A673 (cell line): Measurements from ENCODE around the gene RIT1.

Experiments used
- EZH2 ChIP-seq: fragments of 200-600 bp; sonication (generic); IDR thresholded peaks from 2 replicates; pipeline ENCODE4 v1.6.1; 2017; ENCODE audit warnings: borderline replicate concordance, low read depth, mild to moderate bottlenecking, mixed read lengths, antibody characterized with exemption, low read length; ENCODE audit not compliant: poor library complexity, severe bottlenecking
- TF ChIP-seq, protein P1 (sequence below): fragments of 300-800, 200-600 bp; sonication (generic); conservative IDR thresholded peaks from 2 replicates; pipeline ENCODE4 v1.5.1; 2017; ENCODE audit warnings: low read depth, mild to moderate bottlenecking, antibody characterized with exemption, low read length, moderate library complexity, mixed read lengths

DNA sequence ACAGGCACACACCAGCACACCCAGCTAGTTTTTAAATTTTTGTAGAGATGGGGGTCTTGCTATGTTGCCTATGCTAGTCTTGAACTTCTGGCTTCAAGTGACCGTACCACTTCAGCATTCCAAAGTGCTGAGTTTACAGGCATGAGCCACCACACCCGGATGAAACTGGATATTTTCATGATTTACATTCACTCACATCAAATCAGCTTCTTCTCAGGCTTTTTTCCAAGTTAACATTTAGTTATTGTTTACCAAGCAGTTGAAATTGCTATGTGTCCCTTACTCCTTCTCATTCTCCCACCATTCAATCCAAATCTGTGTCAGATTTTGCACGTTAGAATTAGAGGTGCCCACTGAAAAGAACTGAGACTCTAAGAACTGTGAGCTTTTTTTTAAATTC is 18.4 kb downstream of the RIT1 start:
- TF ChIP-seq, protein P1, sequence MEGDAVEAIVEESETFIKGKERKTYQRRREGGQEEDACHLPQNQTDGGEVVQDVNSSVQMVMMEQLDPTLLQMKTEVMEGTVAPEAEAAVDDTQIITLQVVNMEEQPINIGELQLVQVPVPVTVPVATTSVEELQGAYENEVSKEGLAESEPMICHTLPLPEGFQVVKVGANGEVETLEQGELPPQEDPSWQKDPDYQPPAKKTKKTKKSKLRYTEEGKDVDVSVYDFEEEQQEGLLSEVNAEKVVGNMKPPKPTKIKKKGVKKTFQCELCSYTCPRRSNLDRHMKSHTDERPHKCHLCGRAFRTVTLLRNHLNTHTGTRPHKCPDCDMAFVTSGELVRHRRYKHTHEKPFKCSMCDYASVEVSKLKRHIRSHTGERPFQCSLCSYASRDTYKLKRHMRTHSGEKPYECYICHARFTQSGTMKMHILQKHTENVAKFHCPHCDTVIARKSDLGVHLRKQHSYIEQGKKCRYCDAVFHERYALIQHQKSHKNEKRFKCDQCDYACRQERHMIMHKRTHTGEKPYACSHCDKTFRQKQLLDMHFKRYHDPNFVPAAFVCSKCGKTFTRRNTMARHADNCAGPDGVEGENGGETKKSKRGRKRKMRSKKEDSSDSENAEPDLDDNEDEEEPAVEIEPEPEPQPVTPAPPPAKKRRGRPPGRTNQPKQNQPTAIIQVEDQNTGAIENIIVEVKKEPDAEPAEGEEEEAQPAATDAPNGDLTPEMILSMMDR: no peak
- no peak for TF ChIP-seq EZH2
